Gastroesophageal sphincter (tissue), 2 donors: ENCODE results near the gene PPP2R5D.
"Not testable (repeated sequence)": the region's sequence is repeated elsewhere in the genome, so short reads cannot be mapped to it uniquely, and the experiment has no call there.

Experiments
- POLR2A ChIP-seq, 2 donors: fragments of 450-650 bp; IDR thresholded peaks; one replicate each; pipeline ENCODE4 v1.6.1; 2017; ENCODE audit warnings: antibody characterized with exemption in 2 of 2, mild to moderate bottlenecking in 2 of 2, moderate library complexity in 1 of 2
- POLR2AphosphoS5 ChIP-seq: sonication (generic); formaldehyde crosslinking; IDR thresholded peaks from one replicate; pipeline ENCODE4 v1.6.1; 2017; ENCODE audit warnings: antibody characterized with exemption

DNA sequence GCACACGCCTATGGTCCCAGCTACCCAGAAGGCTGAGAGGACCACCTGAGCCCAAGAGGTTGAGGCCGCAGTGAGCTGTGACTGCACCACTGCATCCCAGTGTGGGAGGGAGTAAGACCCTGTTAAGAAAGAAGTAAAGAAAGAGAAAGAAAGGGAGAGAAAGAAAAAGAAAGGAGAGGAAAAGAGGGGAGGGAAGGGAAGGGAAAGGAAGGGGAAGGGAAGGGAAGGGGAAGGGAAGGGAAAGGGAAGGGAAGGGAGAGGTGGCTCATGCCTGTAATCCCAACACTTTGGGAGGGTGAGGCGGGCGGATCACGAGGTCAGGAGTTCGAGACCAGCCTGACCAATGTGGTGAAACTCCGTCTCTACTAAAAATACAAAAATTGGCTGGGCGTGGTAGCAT lies 57.1 kb downstream of the PPP2R5D start:
- TF ChIP-seq POLR2A (IDR thresholded peaks at IDR 0.05); POLR2AphosphoS5: not testable (repeated sequence)
